GM18870 (cell line): Measurements from ENCODE around the gene FOXK2.
"Not testable (repeated sequence)": the region's sequence is repeated elsewhere in the genome, so short reads cannot be mapped to it uniquely, and the experiment has no call there.

Experiments used
- ATAC-seq: cut with Tn5 transposase; IDR thresholded peaks from one replicate; pipeline ENCODE4 v1.9.1; 2021; ENCODE audit warnings: moderate library complexity; ENCODE audit not compliant: unreplicated experiment

The FOXK2 gene

GRCh38 chr17:82494236-82495055 is 25.1 kb upstream of the FOXK2 start:
- ATAC-seq = peak; percentile 52

GRCh38 chr17:82495844-82496528 is 23.5 kb upstream of the FOXK2 start:
- no peak for ATAC-seq

- ATAC-seq = peak; percentile 45
These were observed 22.8 kb upstream of the FOXK2 start for GRCh38 chr17:82496529-82497434.

GRCh38 chr17:82497483-82498405 is 21.8 kb upstream of the FOXK2 start:
- ATAC-seq = no peak

GRCh38 chr17:82502207-82502606 is 17.3 kb upstream of the FOXK2 start:
- ATAC-seq = no peak

- no peak for ATAC-seq
These were observed 16.3 kb upstream of the FOXK2 start for GRCh38 chr17:82503094-82503727.

- ATAC-seq = no peak
These were observed 15.7 kb upstream of the FOXK2 start for GRCh38 chr17:82503728-82504308.

GRCh38 chr17:82505296-82505695 is 14.2 kb upstream of the FOXK2 start:
- ATAC-seq = no peak

GRCh38 chr17:82506402-82506801 is 13.1 kb upstream of the FOXK2 start:
- ATAC-seq = peak; percentile 81

- ATAC-seq = no peak
These were observed 11.8 kb upstream of the FOXK2 start for GRCh38 chr17:82507631-82508175.

GRCh38 chr17:82511642-82512041 is 7.9 kb upstream of the FOXK2 start:
- ATAC-seq = not testable (repeated sequence)

- ATAC-seq = not testable (repeated sequence)
These were observed 5.7 kb upstream of the FOXK2 start for GRCh38 chr17:82513864-82514263.

- no peak for ATAC-seq
These were observed 2.2 kb upstream of the FOXK2 start for GRCh38 chr17:82517230-82517865.

- no peak for ATAC-seq
These were observed 705 bp downstream of the FOXK2 start for GRCh38 chr17:82519971-82520903.

- no peak for ATAC-seq
These were observed 5.0 kb downstream of the FOXK2 start for GRCh38 chr17:82524540-82524939.

- no peak for ATAC-seq
These were observed 6.2 kb downstream of the FOXK2 start for GRCh38 chr17:82525712-82526111.

- ATAC-seq = no peak
These were observed 8.4 kb downstream of the FOXK2 start for GRCh38 chr17:82527898-82528297.
